HCT116 (cell line): Measurements from ENCODE around the gene FOXN3.

Experiments
- ATF3 ChIP-seq: IDR thresholded peaks from 2 replicates; pipeline ENCODE4 v1.6.1; 2012
- CBX3 ChIP-seq: IDR thresholded peaks from 2 replicates; pipeline ENCODE4 v1.6.1; 2012; ENCODE audit warnings: low read depth
- CTCF ChIP-seq, 3 experiments: fragments of 200-600 bp in 1 of 3; sonication (generic) in 1 of 3; IDR thresholded peaks in 2 of 3; conservative IDR thresholded peaks in 1 of 3; 2 replicates each; pipeline ENCODE4 v1.5.1; 2012 to 2017; ENCODE audit warnings: low read depth in 2 of 3, low read length in 2 of 3, antibody characterized with exemption in 1 of 3, borderline replicate concordance in 1 of 3, control low read depth in 1 of 3, mild to moderate bottlenecking in 1 of 3, mixed read lengths in 1 of 3, mixed run types in 1 of 3, moderate library complexity in 1 of 3; ENCODE audit not compliant: insufficient read depth in 1 of 3
- EGR1 ChIP-seq: IDR thresholded peaks from 2 replicates; pipeline ENCODE4 v1.6.1; 2012; ENCODE audit warnings: low read depth
- EZH2 ChIP-seq: fragments of 200-600 bp; sonication (generic); IDR thresholded peaks from 2 replicates; pipeline ENCODE4 v1.6.1; 2017; ENCODE audit warnings: antibody characterized with exemption, mixed run types
- EZH2phosphoT487 ChIP-seq: fragments of 200-600 bp; IDR thresholded peaks from 2 replicates; pipeline ENCODE4 v1.6.1; 2018; ENCODE audit warnings: antibody characterized with exemption, borderline replicate concordance
- POLR2A ChIP-seq: IDR thresholded peaks from 2 replicates; pipeline ENCODE4 v1.7.0; 2011; ENCODE audit warnings: borderline replicate concordance; ENCODE audit not compliant: insufficient read depth, insufficient read length; ENCODE audit errors: extremely low read depth
- POLR2AphosphoS5 ChIP-seq: IDR thresholded peaks from 2 replicates; pipeline ENCODE4 v1.6.1; 2011; ENCODE audit warnings: mild to moderate bottlenecking, low read depth, low read length, moderate library complexity
- REST ChIP-seq: IDR thresholded peaks from 2 replicates; pipeline ENCODE4 v1.6.1; 2012; ENCODE audit warnings: low read depth
- SP1 ChIP-seq: IDR thresholded peaks from 2 replicates; pipeline ENCODE4 v1.6.1; 2012; ENCODE audit warnings: low read depth
- TCF7L2 ChIP-seq: IDR thresholded peaks from 2 replicates; pipeline ENCODE4 v1.7.0; 2011; ENCODE audit warnings: borderline replicate concordance, inconsistent platforms; ENCODE audit not compliant: insufficient read depth, insufficient read length; ENCODE audit errors: extremely low read depth
- YY1 ChIP-seq: IDR thresholded peaks from 2 replicates; pipeline ENCODE4 v1.6.1; 2011; ENCODE audit warnings: low read length, low read depth, moderate library complexity, mild to moderate bottlenecking; ENCODE audit not compliant: insufficient replicate concordance; ENCODE audit errors: extremely low read depth
- ZBTB33 ChIP-seq: IDR thresholded peaks from 2 replicates; pipeline ENCODE4 v1.6.1; 2011; ENCODE audit warnings: mild to moderate bottlenecking, low read length, moderate library complexity; ENCODE audit not compliant: insufficient replicate concordance; ENCODE audit errors: extremely low read depth
- ZFX ChIP-seq: fragments of 450-650 bp; IDR thresholded peaks from 2 replicates; pipeline ENCODE4 v1.6.1; 2017

- TF ChIP-seq EGR1: no peak
- no peak for TF ChIP-seq YY1
- no peak for TF ChIP-seq EZH2phosphoT487
- TF ChIP-seq EZH2: no peak
- TF ChIP-seq POLR2AphosphoS5: no peak
- no peak for TF ChIP-seq ATF3
- TF ChIP-seq POLR2A: no peak
- no peak for TF ChIP-seq CTCF (IDR thresholded peaks at IDR 0.05 in 2 of 3, conservative IDR thresholded peaks at IDR 0.05 in 1 of 3; ENCODE audit: borderline replicate concordance in 1 of 3, insufficient read depth in 1 of 3, low read depth in 2 of 3, low read length in 2 of 3)
- no peak for TF ChIP-seq ZBTB33
- no peak for TF ChIP-seq TCF7L2
- TF ChIP-seq CBX3: no peak
- TF ChIP-seq ZFX: no peak
- no peak for TF ChIP-seq REST
- no peak for TF ChIP-seq SP1
These were observed 123.0 kb downstream of the FOXN3 start for GRCh38 chr14:89294060-89294459.
